C4-2B (cell line): Measurements from ENCODE around the gene CXXC5.

ENCODE experiments used
- H3K27ac ChIP-seq: fragments of 450-650 bp; 2 replicates; pipeline ENCODE4 v1.5.1; 2017
- CTCF ChIP-seq: fragments of 450-650 bp; conservative IDR thresholded peaks from 2 replicates; pipeline ENCODE4 v1.5.1; 2017; ENCODE audit warnings: mild to moderate bottlenecking
- ZFX ChIP-seq: fragments of 450-650 bp; IDR thresholded peaks from 2 replicates; pipeline ENCODE4 v1.6.1; 2017

Gene CXXC5

DNA sequence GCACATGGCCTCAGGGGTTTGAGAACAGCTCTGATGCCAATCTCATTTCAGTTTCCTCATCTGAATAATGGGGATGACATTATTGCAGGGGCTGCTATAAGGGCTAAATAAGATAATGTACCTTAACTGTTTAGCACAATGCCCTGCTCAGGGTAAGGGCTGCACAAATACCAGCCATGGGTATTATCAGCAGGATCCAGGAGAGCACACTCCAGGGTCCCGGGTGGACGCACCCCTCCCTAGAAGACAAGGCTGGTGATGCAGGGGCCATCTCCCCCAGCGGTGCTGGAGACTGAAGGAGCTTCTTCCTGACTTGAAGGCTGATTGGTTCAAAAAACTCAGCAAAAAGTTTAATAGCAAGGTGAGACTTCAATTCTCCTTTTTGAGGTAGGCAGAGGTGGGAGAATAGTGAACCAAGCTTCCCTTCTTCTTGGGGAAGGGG is 2.7 kb upstream of the CXXC5 start:
- no peak overlapping the region for H3K27ac ChIP-seq
- no peak for TF ChIP-seq ZFX
- no peak for TF ChIP-seq CTCF

DNA sequence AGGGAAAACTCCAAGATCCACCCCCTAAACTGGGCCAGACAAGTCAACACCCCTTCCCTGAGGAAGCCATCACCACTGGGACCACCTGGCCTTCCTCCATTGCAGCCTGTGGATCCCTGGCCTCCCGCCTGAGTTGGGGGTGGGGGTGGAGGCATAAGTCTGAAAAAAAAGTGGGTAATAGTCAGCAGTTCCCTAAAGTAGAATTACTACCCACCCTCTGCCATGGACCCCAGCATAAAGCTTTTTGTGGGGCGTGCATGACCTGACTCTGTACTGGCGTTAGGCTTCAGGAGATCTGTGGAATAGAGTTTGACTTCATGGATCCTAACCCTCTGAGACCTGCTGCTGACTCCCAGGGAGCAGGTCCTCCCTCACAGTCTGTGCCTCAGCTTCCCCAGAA is 2.0 kb upstream of the CXXC5 start:
- TF ChIP-seq ZFX: no peak
- TF ChIP-seq CTCF: no peak
- H3K27ac ChIP-seq: no peak overlapping the region

- no peak overlapping the region for H3K27ac ChIP-seq
- TF ChIP-seq ZFX: no peak
- TF ChIP-seq CTCF: no peak
Observed at GRCh38 chr5:139646912-139647505, 1.1 kb upstream of the CXXC5 start.

GRCh38 chr5:139647506-139648204 is 494 bp upstream of the CXXC5 start:
- TF ChIP-seq ZFX: no peak
- no peak for TF ChIP-seq CTCF
- H3K27ac ChIP-seq: peak overlapping the region; percentile 62; the same call in 1 of the 2 replicates

- H3K27ac ChIP-seq: peak overlapping the region; percentile 62
- TF ChIP-seq ZFX: no peak
- TF ChIP-seq CTCF: no peak
Observed at GRCh38 chr5:139649082-139649991, 1.2 kb downstream of the CXXC5 start.

DNA sequence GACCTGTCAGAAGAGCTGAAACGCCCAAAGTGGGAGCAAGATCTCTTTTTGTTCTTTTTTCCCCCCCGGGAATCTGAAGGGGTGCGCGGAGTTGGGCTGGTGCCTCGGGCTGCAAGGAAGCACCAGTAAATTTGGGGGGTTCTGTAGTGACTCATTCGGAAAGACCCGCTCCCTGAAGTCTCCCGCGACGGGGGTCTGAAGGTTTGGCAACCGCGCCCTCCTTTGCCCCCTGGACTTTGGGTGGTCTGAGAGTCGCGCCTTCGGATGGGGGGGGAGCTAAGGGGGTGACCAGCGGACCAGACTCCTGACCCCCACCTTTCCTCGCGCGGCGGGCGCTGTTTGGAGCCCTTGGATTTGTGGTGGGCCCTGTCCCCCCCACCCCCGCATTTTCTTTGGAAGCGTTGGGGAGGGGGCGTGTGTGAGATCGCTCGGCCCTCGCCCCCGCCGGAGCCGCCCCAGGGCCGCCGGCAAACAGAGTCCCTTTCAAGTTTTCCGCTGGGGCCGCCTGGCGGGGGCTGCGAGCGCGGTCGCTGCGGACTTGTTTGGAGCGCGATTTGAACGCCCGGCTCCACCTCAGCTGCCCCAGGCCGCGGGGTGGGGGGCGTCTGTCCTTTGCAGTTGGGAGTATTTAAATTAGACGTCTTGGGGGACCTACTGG is 2.0 kb downstream of the CXXC5 start:
- H3K27ac ChIP-seq: no peak overlapping the region
- no peak for TF ChIP-seq CTCF
- no peak for TF ChIP-seq ZFX
